22Rv1 (cell line): ENCODE results near the gene CLMN.
"Not testable (repeated sequence)": the region's sequence is repeated elsewhere in the genome, so short reads cannot be mapped to it uniquely, and the experiment has no call there.

Experiments used
- H3K27ac ChIP-seq: fragments of 450-650 bp; 2 replicates; pipeline ENCODE4 v1.5.1; 2017
- CTCF ChIP-seq: fragments of 450-650 bp; IDR thresholded peaks from 2 replicates; pipeline ENCODE4 v1.5.1; 2017; ENCODE audit warnings: mild to moderate bottlenecking
- ZFX ChIP-seq: fragments of 450-650 bp; IDR thresholded peaks from 2 replicates; pipeline ENCODE4 v1.6.1; 2017; ENCODE audit warnings: antibody characterized with exemption, borderline replicate concordance

The CLMN gene

GRCh38 chr14:95211721-95212504 lies 107.8 kb downstream of the CLMN start:
- no peak overlapping the region for H3K27ac ChIP-seq
- no peak for TF ChIP-seq ZFX
- TF ChIP-seq CTCF = no peak

- TF ChIP-seq ZFX (no peak), CTCF (no peak)
- no peak overlapping the region for H3K27ac ChIP-seq
Measured at GRCh38 chr14:95210699-95211098, 109.0 kb downstream of the CLMN start.

GRCh38 chr14:95208598-95208997 lies 111.1 kb downstream of the CLMN start:
- TF ChIP-seq CTCF = no peak
- TF ChIP-seq ZFX = no peak
- H3K27ac ChIP-seq = no peak overlapping the region

GRCh38 chr14:95207475-95208233 lies 112.1 kb downstream of the CLMN start:
- no peak for TF ChIP-seq CTCF
- H3K27ac ChIP-seq = no peak overlapping the region

- TF ChIP-seq ZFX (no peak), CTCF (no peak)
- no peak overlapping the region for H3K27ac ChIP-seq
Measured at GRCh38 chr14:95206534-95206933, 113.2 kb downstream of the CLMN start.

GRCh38 chr14:95204705-95205104 lies 115.0 kb downstream of the CLMN start:
- no peak for TF ChIP-seq ZFX
- no peak for TF ChIP-seq CTCF
- no peak overlapping the region for H3K27ac ChIP-seq

- H3K27ac ChIP-seq = not testable (repeated sequence)
Measured at GRCh38 chr14:95201745-95202144, 118.0 kb downstream of the CLMN start.

GRCh38 chr14:95200404-95200803 lies 119.3 kb downstream of the CLMN start:
- no peak overlapping the region for H3K27ac ChIP-seq
- TF ChIP-seq CTCF = no peak
- no peak for TF ChIP-seq ZFX
